ENCODE data around the gene RIPOR2.
A peak's percentile ranks its signal among the peaks of the same experiment; 100 is the strongest.

The RIPOR2 gene

DNA sequence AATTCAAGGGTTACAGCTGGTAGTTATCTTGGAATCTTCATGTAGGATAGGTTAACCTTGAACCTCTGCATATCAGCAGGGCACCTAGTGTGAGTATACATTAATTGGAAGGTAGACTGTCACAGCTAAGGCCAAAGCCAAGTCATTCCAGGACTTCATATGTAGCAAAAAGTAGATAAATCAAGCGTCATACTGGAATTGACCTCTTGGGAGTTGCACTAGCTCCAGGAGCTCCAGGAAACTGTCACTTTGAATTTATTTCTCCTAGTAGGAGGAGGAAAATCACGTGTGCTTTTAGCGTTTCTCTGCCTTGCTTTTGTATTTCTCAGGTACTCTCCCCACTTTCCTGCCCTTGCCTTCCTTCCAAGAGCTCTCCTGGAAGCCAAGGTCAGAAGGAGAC is 30.3 kb downstream of the RIPOR2 start:
- no peak for DNase-seq (ENCODE audit: low read depth)

DNA sequence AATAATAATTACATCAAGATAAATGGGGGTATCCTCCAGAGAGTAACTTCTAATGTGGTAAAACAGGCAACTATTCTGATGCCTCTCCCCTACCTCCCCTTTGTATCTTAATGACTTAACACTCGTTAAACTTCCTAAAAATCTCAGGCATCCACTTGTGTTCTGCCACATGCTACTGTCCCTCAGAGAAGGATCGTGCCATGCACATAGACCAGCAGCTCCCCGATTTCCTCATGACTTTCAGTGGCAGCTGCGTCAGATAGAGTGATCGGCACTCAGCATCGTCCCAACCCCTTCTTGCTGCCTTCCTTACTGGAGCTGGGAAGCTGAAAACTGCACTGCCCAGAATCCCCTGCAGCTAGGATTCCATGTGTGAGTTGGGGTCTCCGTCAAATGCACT is 32.1 kb downstream of the RIPOR2 start:
- no peak for TF ChIP-seq CTCF (IDR thresholded peaks at IDR 0.05; ENCODE audit: insufficient read depth, low read depth, low read length, missing control alignments)
- DNase-seq (ENCODE audit: low read depth) = no peak
- no peak overlapping the region for H3K4me3 ChIP-seq (ENCODE audit: low read depth, low read length)

More for the DNA sequence above, 30.3 kb downstream of the RIPOR2 start:
- TF ChIP-seq CTCF (IDR thresholded peaks at IDR 0.05; ENCODE audit: insufficient read depth, low read depth, low read length, missing control alignments) = no peak
- H3K4me3 ChIP-seq (ENCODE audit: low read depth, low read length) = no peak overlapping the region

- DNase-seq (ENCODE audit: low read depth) = no peak
- H3K4me3 ChIP-seq (ENCODE audit: low read depth, low read length) = no peak overlapping the region
- TF ChIP-seq CTCF (IDR thresholded peaks at IDR 0.05; ENCODE audit: insufficient read depth, low read depth, low read length, missing control alignments) = no peak
Measured at GRCh38 chr6:24902782-24903181, 33.0 kb downstream of the RIPOR2 start.

DNA sequence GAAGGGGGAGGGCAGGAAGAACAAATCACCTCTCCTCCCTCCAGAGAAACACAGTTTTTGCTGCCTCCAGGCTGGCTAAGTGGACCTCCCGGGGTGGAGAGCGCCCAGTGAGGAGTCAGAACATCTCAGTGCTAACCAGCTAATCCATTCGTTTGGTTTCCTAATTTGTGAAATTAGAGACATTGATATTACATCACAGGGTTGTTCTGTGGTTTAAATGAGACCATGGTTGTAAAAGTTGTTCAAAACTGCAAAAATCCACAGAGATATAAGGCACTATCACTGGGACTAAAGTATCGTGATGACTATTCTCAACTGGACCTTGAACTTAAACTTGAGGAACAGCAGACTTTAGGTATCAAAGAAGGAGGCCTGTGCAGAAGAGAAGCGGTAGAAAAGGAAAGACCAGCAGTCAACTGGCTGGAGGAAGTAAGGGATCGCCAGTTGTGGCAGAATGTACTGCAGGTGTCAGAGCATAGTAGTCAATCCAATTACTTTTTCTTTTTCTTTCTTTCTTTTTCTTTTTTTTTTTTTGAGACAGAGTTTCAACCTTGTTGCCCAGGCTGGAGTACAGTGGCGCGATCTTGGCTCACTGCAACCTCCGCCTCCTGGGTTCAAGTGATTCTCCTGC is 33.9 kb downstream of the RIPOR2 start:
- TF ChIP-seq CTCF (IDR thresholded peaks at IDR 0.05; ENCODE audit: insufficient read depth, low read depth, low read length, missing control alignments) = no peak
- H3K4me3 ChIP-seq (ENCODE audit: low read depth, low read length) = no peak overlapping the region
- no peak for DNase-seq (ENCODE audit: low read depth)

DNA sequence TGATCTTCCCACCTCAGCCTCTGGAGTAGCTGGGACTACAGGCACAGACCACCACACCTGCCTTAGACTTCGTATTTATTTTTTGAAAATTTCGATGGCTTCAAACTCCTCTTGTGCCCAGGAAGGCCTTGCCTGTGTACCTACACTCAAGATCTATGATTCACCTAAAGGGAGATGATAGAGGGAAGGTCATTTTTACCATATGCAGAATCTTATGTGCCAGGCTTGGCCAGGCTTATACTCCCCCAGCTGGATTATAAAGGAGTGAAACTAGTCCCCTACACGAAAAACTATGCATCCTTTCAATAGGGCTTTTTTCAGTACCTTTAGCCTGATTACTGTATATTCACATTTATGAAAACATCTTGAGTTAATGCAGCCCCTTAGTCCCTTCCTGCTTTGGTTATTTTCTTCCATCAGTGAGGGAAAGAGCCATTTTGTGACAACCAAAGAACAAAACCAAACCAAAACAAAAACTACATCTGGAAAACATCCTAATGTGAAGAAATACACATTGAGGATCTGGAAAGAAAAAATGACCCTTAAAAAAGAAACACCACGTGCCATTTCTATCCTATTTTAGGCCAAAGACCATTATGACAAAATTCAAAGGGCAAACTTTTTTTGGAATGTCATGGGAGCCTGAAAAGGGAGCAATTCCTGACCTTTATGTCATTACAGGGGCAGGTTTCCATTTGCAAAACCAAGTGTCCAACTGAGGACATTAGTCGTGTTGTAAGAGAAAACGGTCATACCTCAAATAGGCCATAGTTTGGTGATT is 34.7 kb downstream of the RIPOR2 start:
- TF ChIP-seq CTCF (IDR thresholded peaks at IDR 0.05; ENCODE audit: insufficient read depth, low read depth, low read length, missing control alignments) = no peak
- DNase-seq (ENCODE audit: low read depth) = no peak
- no peak overlapping the region for H3K4me3 ChIP-seq (ENCODE audit: low read depth, low read length)

DNA sequence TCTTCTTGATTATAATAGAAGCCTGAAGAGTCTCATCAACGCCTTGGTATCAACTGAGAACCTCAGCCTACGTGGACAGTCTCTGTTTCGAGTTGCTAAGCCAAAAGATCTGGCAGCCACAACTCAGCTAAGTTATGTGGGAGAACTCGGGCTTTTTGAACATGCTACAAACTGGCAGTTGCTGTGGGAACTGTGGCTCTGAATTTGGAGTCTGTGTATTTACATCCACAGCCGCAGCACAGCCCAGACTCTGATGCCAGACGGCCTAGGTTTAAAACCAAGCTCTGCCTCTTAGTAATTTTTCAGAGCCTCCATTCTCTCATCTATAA is 35.8 kb downstream of the RIPOR2 start:
- DNase-seq (ENCODE audit: low read depth) = peak; percentile 58
- no peak for TF ChIP-seq CTCF (IDR thresholded peaks at IDR 0.05; ENCODE audit: insufficient read depth, low read depth, low read length, missing control alignments)
- H3K4me3 ChIP-seq (ENCODE audit: low read depth, low read length) = no peak overlapping the region
